T-helper 2 cell treated with Interferon-gamma antibody and Interleukin-4, amounts not matched to agents 5 μg/mL and 100 μg/mL, for 36 hours (primary cell): ENCODE data around the gene KCNAB1.
"Not testable (repeated sequence)": the region's sequence is repeated elsewhere in the genome, so short reads cannot be mapped to it uniquely, and the experiment has no call there.

Experiments
- DNase-seq: peaks from one replicate; pipeline ENCODE4 v3.0.0; 2021; ENCODE audit warnings: low spot score
- H3K27ac Mint-ChIP-seq: one replicate; pipeline ENCODE4 v1.8.0; 2021; ENCODE audit warnings: mild to moderate bottlenecking, mixed read lengths
- H3K27me3 Mint-ChIP-seq: one replicate; pipeline ENCODE4 v1.8.0; 2021; ENCODE audit warnings: low read depth, mixed read lengths
- H3K36me3 Mint-ChIP-seq: one replicate; pipeline ENCODE4 v1.8.0; 2021; ENCODE audit warnings: low read depth, mixed read lengths
- H3K4me1 Mint-ChIP-seq: one replicate; pipeline ENCODE4 v1.8.0; 2021; ENCODE audit warnings: low read depth, mixed read lengths
- H3K4me3 Mint-ChIP-seq: one replicate; pipeline ENCODE4 v1.8.0; 2022; ENCODE audit warnings: mild to moderate bottlenecking, moderate library complexity, mixed read lengths
- H3K9me3 Mint-ChIP-seq: one replicate; pipeline ENCODE4 v1.8.0; 2021; ENCODE audit warnings: mixed read lengths

Gene KCNAB1

DNA sequence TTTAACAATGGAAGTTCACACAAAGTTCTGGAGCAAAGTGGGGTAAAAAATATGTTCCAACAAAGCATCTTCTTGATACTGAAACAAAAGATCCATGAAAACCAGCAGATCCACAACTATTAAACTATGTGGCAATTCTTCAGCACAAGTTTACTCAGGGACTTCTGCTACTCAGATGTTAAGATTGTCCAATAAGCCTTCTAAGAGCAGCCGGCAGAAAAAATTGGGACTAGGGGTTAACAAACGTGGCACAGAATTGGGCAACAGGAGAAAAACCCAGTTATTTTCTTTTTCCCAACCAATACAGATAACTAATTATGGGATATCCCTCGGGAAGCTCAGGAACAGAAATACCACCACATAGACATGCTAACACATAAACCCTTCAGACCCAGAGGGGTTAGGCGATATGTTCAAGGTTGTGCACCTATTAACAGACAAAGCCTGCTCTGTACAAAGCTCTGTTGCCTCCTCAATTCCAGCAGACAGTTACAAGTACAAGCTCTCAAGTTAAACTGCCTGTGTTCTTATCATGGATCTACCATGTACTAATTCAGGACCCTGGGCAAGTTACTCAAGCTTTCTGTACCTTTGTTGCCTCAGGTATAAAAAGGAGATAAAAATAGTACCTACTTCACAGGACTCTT, 427.8 kb downstream of the KCNAB1 start:
- H3K27ac Mint-ChIP-seq: no peak overlapping the region
- H3K9me3 Mint-ChIP-seq: no peaks in the 10 kb centered on the region
- peaks cover 51% of the 10 kb centered on the region for H3K4me1 Mint-ChIP-seq
- no peaks in the 10 kb centered on the region for H3K27me3 Mint-ChIP-seq
- no peak for DNase-seq
- peaks cover 66% of the 10 kb centered on the region for H3K36me3 Mint-ChIP-seq
- no peak overlapping the region for H3K4me3 Mint-ChIP-seq

GRCh38 chr3:156548902-156549301, 428.5 kb downstream of the KCNAB1 start:
- DNase-seq: no peak
- Mint-ChIP-seq H3K4me1 (peaks cover 58% of the 10 kb centered on the region), H3K27me3 (no peaks in the 10 kb centered on the region), H3K9me3 (no peaks in the 10 kb centered on the region), H3K36me3 (peaks cover 66% of the 10 kb centered on the region), H3K27ac (no peak overlapping the region), H3K4me3 (no peak overlapping the region)

- Mint-ChIP-seq H3K4me3 (no peak overlapping the region), H3K27me3 (no peaks in the 10 kb centered on the region), H3K9me3 (no peaks in the 10 kb centered on the region), H3K36me3 (peaks cover 53% of the 10 kb centered on the region), H3K4me1 (peaks cover 59% of the 10 kb centered on the region), H3K27ac (no peak overlapping the region)
- no peak for DNase-seq
These were observed 430.9 kb downstream of the KCNAB1 start for GRCh38 chr3:156551261-156551660.

DNA sequence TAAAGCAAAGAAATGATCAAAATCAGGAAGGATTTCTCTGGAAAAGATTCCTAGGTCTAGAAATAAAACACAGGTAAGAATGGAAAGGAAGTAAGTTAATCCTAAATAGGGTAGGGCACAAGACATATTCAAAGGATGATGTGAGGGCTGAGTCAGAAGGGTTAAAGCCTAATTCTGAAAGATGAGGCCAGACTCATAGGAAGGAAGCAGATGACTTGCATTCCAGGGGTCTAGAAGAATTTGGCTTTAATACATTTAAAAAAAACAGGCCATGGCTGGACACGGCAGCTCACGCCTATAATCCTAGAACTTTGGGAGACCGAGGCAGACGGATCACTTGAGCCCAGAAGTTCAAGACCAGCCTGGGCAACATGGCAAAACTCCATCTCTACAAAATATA, 431.4 kb downstream of the KCNAB1 start:
- Mint-ChIP-seq H3K4me1 (peaks cover 56% of the 10 kb centered on the region), H3K27ac (no peak overlapping the region), H3K4me3 (no peak overlapping the region), H3K36me3 (peaks cover 48% of the 10 kb centered on the region), H3K27me3 (no peaks in the 10 kb centered on the region), H3K9me3 (no peaks in the 10 kb centered on the region)
- DNase-seq: no peak

- DNase-seq: no peak
- H3K36me3 Mint-ChIP-seq: peaks cover 40% of the 10 kb centered on the region
- no peaks in the 10 kb centered on the region for H3K9me3 Mint-ChIP-seq
- no peak overlapping the region for H3K27ac Mint-ChIP-seq
- H3K4me1 Mint-ChIP-seq: peaks cover 47% of the 10 kb centered on the region
- H3K4me3 Mint-ChIP-seq: peak overlapping the region; percentile 97
- H3K27me3 Mint-ChIP-seq: no peaks in the 10 kb centered on the region
These were observed 432.6 kb downstream of the KCNAB1 start for GRCh38 chr3:156552973-156553372.

GRCh38 chr3:156553705-156554356, 433.5 kb downstream of the KCNAB1 start:
- peak overlapping the region; percentile 92 for H3K27ac Mint-ChIP-seq
- H3K27me3 Mint-ChIP-seq: no peaks in the 10 kb centered on the region
- H3K4me3 Mint-ChIP-seq: peak overlapping the region; percentile 97
- DNase-seq: no peak
- no peaks in the 10 kb centered on the region for H3K9me3 Mint-ChIP-seq
- peaks cover 37% of the 10 kb centered on the region for H3K36me3 Mint-ChIP-seq
- H3K4me1 Mint-ChIP-seq: peaks cover 46% of the 10 kb centered on the region

DNA sequence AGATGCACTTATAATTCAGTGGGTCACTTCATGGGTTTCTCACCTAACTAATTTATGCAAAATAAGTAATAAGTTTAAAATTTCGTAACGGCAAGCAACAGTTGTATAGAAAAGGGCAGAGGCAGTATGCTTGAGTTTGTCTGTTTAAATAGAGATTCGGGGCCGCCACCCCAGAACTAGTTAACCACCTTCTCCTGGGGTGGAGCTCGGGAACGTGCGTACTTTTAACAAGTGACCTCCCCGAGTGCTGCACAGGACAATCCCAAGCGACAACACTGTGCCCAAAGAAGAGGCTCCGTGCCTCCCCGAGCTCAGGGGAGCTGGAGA, 434.1 kb downstream of the KCNAB1 start:
- no peaks in the 10 kb centered on the region for H3K9me3 Mint-ChIP-seq
- H3K36me3 Mint-ChIP-seq: peaks cover 35% of the 10 kb centered on the region
- peak overlapping the region; percentile 92 for H3K27ac Mint-ChIP-seq
- H3K4me3 Mint-ChIP-seq: peak overlapping the region; percentile 97
- no peaks in the 10 kb centered on the region for H3K27me3 Mint-ChIP-seq
- no peak for DNase-seq
- peaks cover 45% of the 10 kb centered on the region for H3K4me1 Mint-ChIP-seq

DNA sequence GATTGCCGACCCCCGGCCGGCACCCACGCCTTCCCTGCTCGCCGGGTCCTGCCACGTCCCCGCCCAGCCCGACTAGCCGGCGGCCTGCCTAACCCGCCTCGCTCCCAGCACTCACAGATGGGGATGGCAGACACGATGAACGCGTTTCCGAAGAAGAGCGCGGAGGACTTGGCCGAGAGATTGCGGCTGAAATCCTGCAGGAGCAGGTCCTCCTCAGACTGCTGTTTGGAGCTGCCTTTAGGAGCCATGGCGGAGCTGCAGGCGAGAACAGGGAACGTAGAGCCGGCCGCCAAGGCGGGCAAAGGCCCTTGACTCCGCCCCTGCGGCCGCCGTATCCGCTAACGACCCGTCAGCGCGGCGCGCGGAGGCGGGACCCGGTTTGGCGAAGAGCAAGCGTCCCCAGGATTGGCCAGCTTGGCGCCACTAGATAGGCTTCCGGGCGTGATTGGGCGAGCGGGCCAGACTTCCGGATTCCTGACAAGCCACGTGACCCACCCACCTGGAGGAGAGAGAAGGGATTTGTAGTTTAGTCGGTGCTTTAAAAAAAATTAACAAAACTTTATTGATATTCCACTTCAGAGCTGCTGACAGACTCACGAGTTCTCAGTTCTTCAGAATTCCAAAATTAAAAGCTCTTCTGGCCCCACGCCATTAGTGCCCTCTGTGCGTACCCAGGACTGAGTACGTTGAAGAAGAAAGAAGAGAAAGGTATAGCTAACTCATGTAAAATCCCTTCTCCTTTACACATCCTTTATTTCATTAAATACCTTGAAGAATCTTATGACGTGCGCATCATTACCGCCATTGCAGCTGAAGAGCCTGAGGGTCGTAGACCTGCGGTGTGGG, 434.7 kb downstream of the KCNAB1 start, which contains the start of gene SSR3:
SSR3 (minus strand) TSS at position 276 of the 846 bp plus-strand sequence; CDS start at position 248, 28 bp downstream.
- H3K9me3 Mint-ChIP-seq: no peaks in the 10 kb centered on the region
- DNase-seq: peak; percentile 99
- H3K4me1 Mint-ChIP-seq: peaks cover 43% of the 10 kb centered on the region
- peak within 1 kb of the TSS; percentile 92 for H3K27ac Mint-ChIP-seq
- no peaks in the 10 kb centered on the region for H3K27me3 Mint-ChIP-seq
- H3K4me3 Mint-ChIP-seq: peak within 1 kb of the TSS; percentile 97
- H3K36me3 Mint-ChIP-seq: peaks cover 33% of the 10 kb centered on the region

DNA sequence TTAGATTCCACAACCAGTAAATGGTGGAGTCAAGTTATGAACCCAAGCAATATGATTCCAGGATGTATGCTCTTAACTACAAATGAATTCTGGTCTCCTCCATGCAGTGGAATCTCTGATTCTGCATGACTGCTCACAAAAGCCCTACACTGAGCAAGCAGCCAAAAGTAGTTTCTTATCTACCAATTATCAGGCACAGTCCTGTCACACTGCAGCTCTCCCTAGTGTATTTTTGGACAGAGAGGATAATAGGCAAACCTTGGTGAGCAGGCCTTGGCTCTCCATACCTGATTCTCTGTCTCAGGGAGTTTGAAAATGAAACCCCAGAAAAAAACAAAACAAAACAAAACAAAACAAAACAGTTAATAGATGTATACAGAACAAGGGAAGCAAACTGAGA, 438.0 kb downstream of the KCNAB1 start:
- H3K4me1 Mint-ChIP-seq: peaks cover 16% of the 10 kb centered on the region
- H3K4me3 Mint-ChIP-seq: no peak overlapping the region
- H3K36me3 Mint-ChIP-seq: peaks cover 4% of the 10 kb centered on the region
- no peak overlapping the region for H3K27ac Mint-ChIP-seq
- peaks cover 13% of the 10 kb centered on the region for H3K27me3 Mint-ChIP-seq
- H3K9me3 Mint-ChIP-seq: no peaks in the 10 kb centered on the region
- no peak for DNase-seq

GRCh38 chr3:156559321-156559720, 438.9 kb downstream of the KCNAB1 start:
- Mint-ChIP-seq H3K9me3 (no peaks in the 10 kb centered on the region), H3K4me3 (no peak overlapping the region), H3K27me3 (peaks cover 21% of the 10 kb centered on the region), H3K36me3 (no peaks in the 10 kb centered on the region), H3K4me1 (peaks cover 10% of the 10 kb centered on the region), H3K27ac (no peak overlapping the region)
- DNase-seq: no peak

GRCh38 chr3:156561533-156561932, 441.2 kb downstream of the KCNAB1 start:
- no peak for DNase-seq
- Mint-ChIP-seq H3K4me3 (no peak overlapping the region), H3K9me3 (no peaks in the 10 kb centered on the region), H3K27me3 (peaks cover 28% of the 10 kb centered on the region), H3K4me1 (peaks cover 2% of the 10 kb centered on the region), H3K36me3 (no peaks in the 10 kb centered on the region), H3K27ac (no peak overlapping the region)

DNA sequence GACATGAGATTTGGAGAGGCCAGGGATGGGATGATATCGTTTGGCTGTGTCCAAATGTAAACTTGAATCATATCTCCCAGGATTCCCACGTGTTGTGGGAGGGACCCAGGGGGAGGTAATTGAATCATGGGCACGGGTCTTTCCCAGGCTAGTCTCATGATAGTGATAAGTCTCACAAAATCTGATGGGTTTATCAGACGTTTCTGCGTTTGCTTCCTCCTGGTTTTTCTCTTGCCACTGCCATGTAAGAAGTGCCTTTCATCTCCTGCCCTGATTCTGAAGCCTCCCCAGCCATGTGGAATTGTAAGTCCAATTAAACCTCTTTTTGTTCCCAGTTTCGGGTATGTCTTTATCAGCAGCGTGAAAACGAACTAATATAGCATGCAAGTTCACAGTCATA, 442.1 kb downstream of the KCNAB1 start:
- H3K4me3 Mint-ChIP-seq, H3K27ac Mint-ChIP-seq: not testable (repeated sequence)
- peaks cover 30% of the 10 kb centered on the region for H3K27me3 Mint-ChIP-seq

GRCh38 chr3:156563900-156564682, 443.7 kb downstream of the KCNAB1 start:
- DNase-seq: no peak
- no peak overlapping the region for H3K4me3 Mint-ChIP-seq
- H3K9me3 Mint-ChIP-seq: no peaks in the 10 kb centered on the region
- H3K36me3 Mint-ChIP-seq: no peaks in the 10 kb centered on the region
- peaks cover 2% of the 10 kb centered on the region for H3K4me1 Mint-ChIP-seq
- H3K27ac Mint-ChIP-seq: no peak overlapping the region
- peaks cover 30% of the 10 kb centered on the region for H3K27me3 Mint-ChIP-seq

More for the DNA sequence above, 442.1 kb downstream of the KCNAB1 start:
- not testable (repeated sequence) for H3K36me3 Mint-ChIP-seq, H3K4me1 Mint-ChIP-seq, DNase-seq, H3K9me3 Mint-ChIP-seq
